ENCODE measurements around the gene MMRN2.

Gene MMRN2

GRCh38 chr10:86971232-86971991 lies 14.0 kb upstream of the MMRN2 start:
- TF ChIP-seq, protein P1, sequence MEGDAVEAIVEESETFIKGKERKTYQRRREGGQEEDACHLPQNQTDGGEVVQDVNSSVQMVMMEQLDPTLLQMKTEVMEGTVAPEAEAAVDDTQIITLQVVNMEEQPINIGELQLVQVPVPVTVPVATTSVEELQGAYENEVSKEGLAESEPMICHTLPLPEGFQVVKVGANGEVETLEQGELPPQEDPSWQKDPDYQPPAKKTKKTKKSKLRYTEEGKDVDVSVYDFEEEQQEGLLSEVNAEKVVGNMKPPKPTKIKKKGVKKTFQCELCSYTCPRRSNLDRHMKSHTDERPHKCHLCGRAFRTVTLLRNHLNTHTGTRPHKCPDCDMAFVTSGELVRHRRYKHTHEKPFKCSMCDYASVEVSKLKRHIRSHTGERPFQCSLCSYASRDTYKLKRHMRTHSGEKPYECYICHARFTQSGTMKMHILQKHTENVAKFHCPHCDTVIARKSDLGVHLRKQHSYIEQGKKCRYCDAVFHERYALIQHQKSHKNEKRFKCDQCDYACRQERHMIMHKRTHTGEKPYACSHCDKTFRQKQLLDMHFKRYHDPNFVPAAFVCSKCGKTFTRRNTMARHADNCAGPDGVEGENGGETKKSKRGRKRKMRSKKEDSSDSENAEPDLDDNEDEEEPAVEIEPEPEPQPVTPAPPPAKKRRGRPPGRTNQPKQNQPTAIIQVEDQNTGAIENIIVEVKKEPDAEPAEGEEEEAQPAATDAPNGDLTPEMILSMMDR (IDR thresholded peaks at IDR 0.05; ENCODE audit: insufficient read depth, missing control alignments), result no peak
- FAIRE-seq (no peak), DNase-seq (ENCODE audit: insufficient read length, low spot score) (no peak)

DNA sequence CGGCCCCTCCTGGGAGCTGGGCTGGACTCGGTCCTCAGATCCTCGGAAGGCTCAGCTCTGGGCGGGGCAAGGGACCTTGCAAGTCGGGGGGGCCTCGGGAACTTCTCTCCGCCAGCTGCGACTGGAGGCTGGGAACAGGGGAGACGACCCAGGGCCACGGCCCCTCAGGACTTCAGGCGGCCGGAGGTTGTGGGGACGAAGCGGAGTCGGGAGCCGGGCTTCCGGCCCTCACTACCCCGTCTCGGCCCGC lies 13.5 kb upstream of the MMRN2 start:
- FAIRE-seq, result no peak

GRCh38 chr10:86970162-86970981 lies 13.0 kb upstream of the MMRN2 start:
- TF ChIP-seq, protein P1 (IDR thresholded peaks at IDR 0.05; ENCODE audit: insufficient read depth, missing control alignments), result no peak
- FAIRE-seq (no peak), DNase-seq (ENCODE audit: insufficient read length, low spot score) (no peak)

More for the DNA sequence above, 13.5 kb upstream of the MMRN2 start:
- DNase-seq (ENCODE audit: insufficient read length, low spot score), result no peak
- TF ChIP-seq, protein P1 (IDR thresholded peaks at IDR 0.05; ENCODE audit: insufficient read depth, missing control alignments), result no peak

GRCh38 chr10:86969421-86970041 lies 12.1 kb upstream of the MMRN2 start:
- DNase-seq (ENCODE audit: insufficient read length, low spot score) (no peak), FAIRE-seq (no peak)
- TF ChIP-seq, protein P1 (IDR thresholded peaks at IDR 0.05; ENCODE audit: insufficient read depth, missing control alignments), result no peak

DNA sequence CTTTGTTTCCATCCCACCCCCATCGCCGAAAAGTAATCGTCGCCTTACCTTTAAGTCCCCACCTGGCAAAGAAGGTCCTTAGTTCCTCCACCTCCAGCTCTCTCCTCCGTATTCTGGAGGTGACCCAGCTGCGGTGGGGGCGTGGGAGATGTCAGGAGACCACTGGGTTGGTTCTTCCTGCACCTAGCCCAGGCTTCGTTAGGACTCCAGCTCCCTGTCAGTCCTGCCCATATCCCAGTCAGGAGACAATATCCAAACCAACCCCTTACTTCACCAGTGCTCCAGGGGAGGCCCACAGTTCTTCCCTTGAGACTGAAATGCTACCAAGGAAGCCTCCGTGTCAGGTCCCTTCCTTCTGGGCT lies 11.6 kb upstream of the MMRN2 start:
- FAIRE-seq (no peak), DNase-seq (ENCODE audit: insufficient read length, low spot score) (no peak)
- TF ChIP-seq, protein P1 (IDR thresholded peaks at IDR 0.05; ENCODE audit: insufficient read depth, missing control alignments), result no peak

DNA sequence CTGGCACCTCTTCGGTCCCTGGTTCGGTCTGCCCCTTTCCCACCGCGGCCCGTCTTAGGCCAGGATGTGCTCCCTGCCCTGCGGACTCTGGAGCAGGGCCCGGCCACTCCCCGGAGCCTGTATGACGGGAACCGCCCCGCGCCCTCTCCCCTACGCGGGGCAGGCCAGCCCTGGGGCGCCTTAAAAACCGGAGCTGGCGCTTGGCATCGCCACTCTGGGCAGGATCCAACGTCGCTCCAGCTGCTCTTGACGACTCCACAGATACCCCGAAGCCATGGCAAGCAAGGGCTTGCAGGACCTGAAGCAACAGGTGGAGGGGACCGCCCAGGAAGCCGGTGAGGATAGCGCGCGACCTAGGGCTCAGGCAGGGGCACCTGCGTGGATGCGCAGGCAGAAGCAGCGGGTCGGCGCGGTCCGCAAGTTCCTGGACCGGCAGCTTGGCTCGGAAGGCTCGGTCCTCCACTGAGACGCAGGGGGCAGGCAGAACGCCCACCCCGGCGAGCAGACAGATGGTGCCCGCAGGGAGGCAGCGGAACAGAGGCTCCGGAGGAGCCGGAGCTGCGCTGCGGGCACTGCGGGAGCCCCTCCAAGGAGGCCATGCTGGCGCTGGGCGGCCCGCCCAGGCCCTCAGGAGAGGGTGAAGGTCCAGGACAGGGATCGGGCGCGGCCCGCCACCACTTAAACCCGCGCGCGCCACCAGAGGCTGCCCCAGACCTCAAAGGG lies 11.0 kb upstream of the MMRN2 start, which contains the start of gene ADIRF:
TSS of gene ADIRF (plus strand) at position 212 of the 723 bp plus-strand sequence. CDS start at position 275, 63 bp downstream.
- DNase-seq (ENCODE audit: insufficient read length, low spot score) (no peak), FAIRE-seq (no peak)
- TF ChIP-seq, protein P1 (IDR thresholded peaks at IDR 0.05; ENCODE audit: insufficient read depth, missing control alignments), result no peak
